ENCODE results near the gene DCLK1. TPM values are rescaled to one million over a fixed set of nuclear protein-coding genes. Genes with fewer than 3 reads are reported as not detected.

The DCLK1 gene
- total RNA-seq, 6 experiments from 2014 or later: 0.07 to 0.12 (median 0.10) TPM; not detected in 2

- WGBS (ENCODE audit: insufficient coverage, low coverage, low lambda C conversion rate, missing lambda C conversion rate): 63% methylated on average over 1 of the region's 1 CpG
- Histone ChIP-seq H3K27ac (no peak overlapping the region), H3K36me3 (no peaks in the 10 kb centered on the region), H3K9me3 (no peaks in the 10 kb centered on the region), H3K27me3 (no peaks in the 10 kb centered on the region), H3K4me1 (no peaks in the 10 kb centered on the region), H3K4me3 (no peak overlapping the region)
- intact Hi-C loops (cut with DNase I): no loop called here
- ATAC-seq: no peak
- DNase-seq: no peak
- no peak for TF ChIP-seq CTCF (IDR thresholded peaks at IDR 0.05)
- TF ChIP-seq POLR2A (IDR thresholded peaks at IDR 0.05): no peak
Observed at GRCh38 chr13:36059321-36059720, 71.9 kb downstream of the DCLK1 start.

- Histone ChIP-seq H3K27me3 (no peaks in the 10 kb centered on the region), H3K4me3 (no peak overlapping the region), H3K27ac (no peak overlapping the region), H3K36me3 (no peaks in the 10 kb centered on the region), H3K4me1 (no peaks in the 10 kb centered on the region), H3K9me3 (no peaks in the 10 kb centered on the region)
- ATAC-seq (no peak), DNase-seq (no peak)
- no peak for TF ChIP-seq CTCF (IDR thresholded peaks at IDR 0.05)
- TF ChIP-seq POLR2A (IDR thresholded peaks at IDR 0.05): no peak
- intact Hi-C loops (cut with DNase I): no loop called here
- WGBS (ENCODE audit: insufficient coverage, low coverage, low lambda C conversion rate, missing lambda C conversion rate): 47% methylated on average over 2 of the region's 2 CpGs
Observed at GRCh38 chr13:36058116-36058515, 73.1 kb downstream of the DCLK1 start.

GRCh38 chr13:36057547-36057946 lies 73.6 kb downstream of the DCLK1 start:
- no peak for DNase-seq

GRCh38 chr13:36057041-36057440 lies 74.1 kb downstream of the DCLK1 start:
- ATAC-seq: no peak

More at GRCh38 chr13:36057547-36057946, 73.6 kb downstream of the DCLK1 start:
- no peak overlapping the region for H3K27ac ChIP-seq
- H3K9me3 ChIP-seq: no peaks in the 10 kb centered on the region
- intact Hi-C loops (cut with DNase I): no loop called here
- TF ChIP-seq CTCF (IDR thresholded peaks at IDR 0.05) (no peak), POLR2A (IDR thresholded peaks at IDR 0.05) (no peak)
- H3K4me3 ChIP-seq: no peak overlapping the region
- no peaks in the 10 kb centered on the region for H3K4me1 ChIP-seq
- no peaks in the 10 kb centered on the region for H3K27me3 ChIP-seq
- 55% methylated on average over 1 of the region's 1 CpG for WGBS (ENCODE audit: insufficient coverage, low coverage, low lambda C conversion rate, missing lambda C conversion rate)
- no peak for ATAC-seq
- H3K36me3 ChIP-seq: no peaks in the 10 kb centered on the region

More at GRCh38 chr13:36057041-36057440, 74.1 kb downstream of the DCLK1 start:
- Histone ChIP-seq H3K27ac (no peak overlapping the region), H3K4me1 (no peaks in the 10 kb centered on the region), H3K36me3 (no peaks in the 10 kb centered on the region), H3K27me3 (no peaks in the 10 kb centered on the region), H3K9me3 (no peaks in the 10 kb centered on the region), H3K4me3 (no peak overlapping the region)
- 28% methylated on average over 3 of the region's 3 CpGs for WGBS (ENCODE audit: insufficient coverage, low coverage, low lambda C conversion rate, missing lambda C conversion rate)
- DNase-seq: no peak
- no peak for TF ChIP-seq CTCF (IDR thresholded peaks at IDR 0.05)
- no peak for TF ChIP-seq POLR2A (IDR thresholded peaks at IDR 0.05)
- intact Hi-C loops (cut with DNase I): no loop called here

Data from right lobe of liver (tissue), 6 donors.